Hepatocyte (in vitro differentiated cells): ENCODE results near the gene CBY2. TPM values are rescaled to one million over a fixed set of nuclear protein-coding genes. Genes with fewer than 3 reads are reported as not detected.
"Not testable (repeated sequence)": the region's sequence is repeated elsewhere in the genome, so short reads cannot be mapped to it uniquely, and the experiment has no call there.

Source experiments
- DNase-seq: peaks from one replicate; pipeline ENCODE4 v3.0.0-alpha.2; 2016; ENCODE audit warnings: low spot score
- H2AFZ ChIP-seq: fragments of 200-600 bp; sonication (generic); 2 replicates; pipeline ENCODE4 v1.6.0; 2016; ENCODE audit warnings: antibody characterized with exemption, mild to moderate bottlenecking
- H3K27ac ChIP-seq: fragments of 200-600 bp; sonication (generic); 2 replicates; pipeline ENCODE4 v1.5.1; 2016; ENCODE audit warnings: mild to moderate bottlenecking
- H3K27me3 ChIP-seq: fragments of 200-600 bp; sonication (generic); 2 replicates; pipeline ENCODE4 v1.6.1; 2016
- H3K36me3 ChIP-seq: fragments of 200-600 bp; sonication (generic); replicated peaks from 2 replicates; pipeline ENCODE4 v1.5.1; 2016; ENCODE audit warnings: low read depth; ENCODE audit not compliant: insufficient read depth
- H3K4me1 ChIP-seq: fragments of 200-600 bp; sonication (generic); 2 replicates; pipeline ENCODE4 v1.5.1; 2016; ENCODE audit warnings: mild to moderate bottlenecking, moderate library complexity; ENCODE audit not compliant: insufficient read depth
- H3K4me2 ChIP-seq: fragments of 200-600 bp; sonication (generic); 2 replicates; pipeline ENCODE4 v1.6.0; 2016
- H3K4me3 ChIP-seq: fragments of 200-600 bp; sonication (generic); 2 replicates; pipeline ENCODE4 v1.5.1; 2016; ENCODE audit warnings: mild to moderate bottlenecking
- H3K79me2 ChIP-seq: fragments of 200-600 bp; sonication (generic); 2 replicates; pipeline ENCODE4 v1.6.0; 2017; ENCODE audit warnings: mild to moderate bottlenecking
- H3K9me2 ChIP-seq: fragments of 200-600 bp; sonication (generic); replicated peaks from 2 replicates; pipeline ENCODE4 v1.6.0; 2017; ENCODE audit warnings: mild to moderate bottlenecking; ENCODE audit not compliant: insufficient read depth
- H3K9me3 ChIP-seq: fragments of 200-600 bp; sonication (generic); 2 replicates; pipeline ENCODE4 v1.5.1; 2016; ENCODE audit warnings: low read depth, mild to moderate bottlenecking
- H4K20me1 ChIP-seq: fragments of 200-600 bp; sonication (generic); 2 replicates; pipeline ENCODE4 v1.6.0; 2016; ENCODE audit warnings: mild to moderate bottlenecking; ENCODE audit not compliant: insufficient read depth, poor library complexity, severe bottlenecking
- CTCF ChIP-seq: fragments of 200-600 bp; sonication (generic); IDR thresholded peaks from 2 replicates; pipeline ENCODE4 v1.5.1; 2016; ENCODE audit warnings: antibody characterized with exemption, mild to moderate bottlenecking; ENCODE audit not compliant: poor library complexity
- EZH2 ChIP-seq: fragments of 200-600 bp; sonication (generic); IDR thresholded peaks from 2 replicates; pipeline ENCODE4 v1.6.1; 2016; ENCODE audit warnings: antibody characterized with exemption, mild to moderate bottlenecking, borderline replicate concordance
- EZH2phosphoT487 ChIP-seq: fragments of 200-600 bp; sonication (generic); IDR thresholded peaks from one replicate; pipeline ENCODE4 v1.6.1; 2018; ENCODE audit warnings: antibody characterized with exemption, mild to moderate bottlenecking, low read depth, moderate library complexity; ENCODE audit not compliant: unreplicated experiment, severe bottlenecking
- WGBS: methylation state at CpG from one replicate; pipeline ENCODE4 v1.1.6; 2016; ENCODE audit warnings: low lambda C conversion rate; ENCODE audit errors: missing lambda C conversion rate; 5-methylcytosine and 5-hydroxymethylcytosine counted together
- polyA plus RNA-seq: library from polyadenylated mRNA; unstranded; fragments of >200 nt; fragmentation: Nextera tagmentation; extraction: Ambion mirVana; gene quantifications from 2 replicates; pipeline ENCODE4 v1.2.1, GENCODE V29; 2016
- small RNA-seq: library from RNA; depleted of rRNA; stranded (forward); fragments of <200 nt; gene quantifications from one replicate; pipeline ENCODE3, GENCODE V24; 2014
- total RNA-seq: library from RNA; depleted of rRNA; stranded (reverse); fragments of >200 nt; gene quantifications from 2 replicates; pipeline ENCODE4 v1.2.3, GENCODE V29; 2014

The CBY2 gene
- total and polyA plus RNA-seq, 2 experiments from 2014 or later = not detected

GRCh38 chr13:45752510-45752909, 50.4 kb downstream of the CBY2 start:
- no peak overlapping the region for H3K4me3 ChIP-seq
- no peak for DNase-seq
- no peak overlapping the region for H3K27ac ChIP-seq
- 79% methylated on average over 1 of the region's 1 CpG for WGBS
- H3K27me3 ChIP-seq = peaks cover 21% of the 10 kb centered on the region
- no peaks in the 10 kb centered on the region for H3K79me2 ChIP-seq
- H3K9me2 ChIP-seq = no peaks in the 10 kb centered on the region
- no peaks in the 10 kb centered on the region for H4K20me1 ChIP-seq
- no peak overlapping the region for H3K4me2 ChIP-seq
- no peaks in the 10 kb centered on the region for H3K4me1 ChIP-seq
- no peaks in the 10 kb centered on the region for H3K36me3 ChIP-seq
- no peaks in the 10 kb centered on the region for H3K9me3 ChIP-seq
- H2AFZ ChIP-seq = no peak overlapping the region
- TF ChIP-seq CTCF (no peak), EZH2 (no peak)

GRCh38 chr13:45756498-45756897, 54.4 kb downstream of the CBY2 start:
- DNase-seq, H3K9me2 ChIP-seq, H3K36me3 ChIP-seq, H4K20me1 ChIP-seq, H3K4me2 ChIP-seq, H3K4me1 ChIP-seq, H3K27me3 ChIP-seq, H3K9me3 ChIP-seq, H3K79me2 ChIP-seq, H3K4me3 ChIP-seq, H2AFZ ChIP-seq, H3K27ac ChIP-seq: not testable (repeated sequence)
- 95% methylated on average over 1 of the region's 1 CpG for WGBS

GRCh38 chr13:45757589-45757988, 55.5 kb downstream of the CBY2 start:
- not testable (repeated sequence) for H3K9me2 ChIP-seq, H4K20me1 ChIP-seq, H3K4me2 ChIP-seq, H3K4me1 ChIP-seq, DNase-seq, H3K27me3 ChIP-seq, H3K27ac ChIP-seq, H3K9me3 ChIP-seq, H3K36me3 ChIP-seq, H3K79me2 ChIP-seq, H2AFZ ChIP-seq, H3K4me3 ChIP-seq
- WGBS = 82% methylated on average over 3 of the region's 3 CpGs

- no peaks in the 10 kb centered on the region for H3K79me2 ChIP-seq
- no peaks in the 10 kb centered on the region for H3K9me2 ChIP-seq
- TF ChIP-seq EZH2phosphoT487 (no peak), CTCF (no peak), EZH2 (no peak)
- no peaks in the 10 kb centered on the region for H3K4me1 ChIP-seq
- H3K9me3 ChIP-seq = no peaks in the 10 kb centered on the region
- no peak overlapping the region for H3K4me2 ChIP-seq
- H3K27ac ChIP-seq = no peak overlapping the region
- no peak overlapping the region for H3K4me3 ChIP-seq
- 97% methylated on average over 4 of the region's 4 CpGs for WGBS
- H4K20me1 ChIP-seq = no peaks in the 10 kb centered on the region
- no peaks in the 10 kb centered on the region for H3K36me3 ChIP-seq
- H3K27me3 ChIP-seq = no peaks in the 10 kb centered on the region
- H2AFZ ChIP-seq = no peak overlapping the region
- no peak for DNase-seq
Observed at GRCh38 chr13:45763419-45763818, 61.3 kb downstream of the CBY2 start.

Small RNA genes within 50 kb of the gene (small RNA-seq; reads per million reads assigned to genes)
- gene RF00017 = not detected

Other genes with a start within 250 kb of the CBY2 start
- gene COG3, start 237.4 kb upstream of the CBY2 start, total RNA-seq = 31.7 and 36.1 TPM in 2 replicates
- gene COG3, start 237.4 kb upstream of the CBY2 start, polyA plus RNA-seq = 19.9 and 27.3 TPM in 2 replicates
- not detected in 2 replicates for gene ERICH6B, start 86.6 kb upstream of the CBY2 start, total RNA-seq
- 0.52 and 0.96 TPM in 2 replicates for gene ERICH6B, start 86.6 kb upstream of the CBY2 start, polyA plus RNA-seq
- gene SIAH3, start 149.4 kb downstream of the CBY2 start, total RNA-seq = 0.04 and 0.23 TPM in 2 replicates
- gene SIAH3, start 149.4 kb downstream of the CBY2 start, polyA plus RNA-seq = not detected in 2 replicates